ENCODE results near the gene UGCG. TPM values are rescaled to one million over a fixed set of nuclear protein-coding genes. Genes with fewer than 3 reads are reported as not detected.
"Not testable (repeated sequence)": the region's sequence is repeated elsewhere in the genome, so short reads cannot be mapped to it uniquely, and the experiment has no call there.

UGCG gene
- total RNA-seq, 1 donor = 399 TPM

GRCh38 chr9:111873901-111874300 lies 22.7 kb upstream of the UGCG start:
- DNase-seq (ENCODE audit: low read depth) = no peak
- TF ChIP-seq CTCF (IDR thresholded peaks at IDR 0.05; ENCODE audit: insufficient read depth, low read depth, low read length) = no peak
- H3K4me3 ChIP-seq (ENCODE audit: low read depth, low read length) = no peak overlapping the region

- TF ChIP-seq CTCF (IDR thresholded peaks at IDR 0.05; ENCODE audit: insufficient read depth, low read depth, low read length) = no peak
- DNase-seq (ENCODE audit: low read depth) = no peak
- H3K4me3 ChIP-seq (ENCODE audit: low read depth, low read length) = no peak overlapping the region
Observed at GRCh38 chr9:111874500-111874899, 22.1 kb upstream of the UGCG start.

GRCh38 chr9:111875291-111875690 lies 21.3 kb upstream of the UGCG start:
- not testable (repeated sequence) for DNase-seq (ENCODE audit: low read depth); H3K4me3 ChIP-seq (ENCODE audit: low read depth, low read length)

- not testable (repeated sequence) for DNase-seq (ENCODE audit: low read depth); H3K4me3 ChIP-seq (ENCODE audit: low read depth, low read length)
Observed at GRCh38 chr9:111875691-111876090, 20.9 kb upstream of the UGCG start.

- TF ChIP-seq CTCF (IDR thresholded peaks at IDR 0.05; ENCODE audit: insufficient read depth, low read depth, low read length) = no peak
- H3K4me3 ChIP-seq (ENCODE audit: low read depth, low read length) = no peak overlapping the region
- no peak for DNase-seq (ENCODE audit: low read depth)
Observed at GRCh38 chr9:111876179-111876578, 20.4 kb upstream of the UGCG start.

GRCh38 chr9:111877420-111877819 lies 19.2 kb upstream of the UGCG start:
- TF ChIP-seq CTCF (IDR thresholded peaks at IDR 0.05; ENCODE audit: insufficient read depth, low read depth, low read length) = no peak
- no peak for DNase-seq (ENCODE audit: low read depth)
- no peak overlapping the region for H3K4me3 ChIP-seq (ENCODE audit: low read depth, low read length)

GRCh38 chr9:111878946-111879345 lies 17.7 kb upstream of the UGCG start:
- no peak overlapping the region for H3K4me3 ChIP-seq (ENCODE audit: low read depth, low read length)
- no peak for TF ChIP-seq CTCF (IDR thresholded peaks at IDR 0.05; ENCODE audit: insufficient read depth, low read depth, low read length)
- no peak for DNase-seq (ENCODE audit: low read depth)

GRCh38 chr9:111886983-111887718 lies 9.5 kb upstream of the UGCG start:
- no peak for DNase-seq (ENCODE audit: low read depth)
- TF ChIP-seq CTCF (IDR thresholded peaks at IDR 0.05; ENCODE audit: insufficient read depth, low read depth, low read length) = no peak
- no peak overlapping the region for H3K4me3 ChIP-seq (ENCODE audit: low read depth, low read length)
